ENCODE data around the gene DCDC2C. TPM values are rescaled to one million over a fixed set of nuclear protein-coding genes. Genes with fewer than 3 reads are reported as not detected.

DCDC2C gene, protein sequence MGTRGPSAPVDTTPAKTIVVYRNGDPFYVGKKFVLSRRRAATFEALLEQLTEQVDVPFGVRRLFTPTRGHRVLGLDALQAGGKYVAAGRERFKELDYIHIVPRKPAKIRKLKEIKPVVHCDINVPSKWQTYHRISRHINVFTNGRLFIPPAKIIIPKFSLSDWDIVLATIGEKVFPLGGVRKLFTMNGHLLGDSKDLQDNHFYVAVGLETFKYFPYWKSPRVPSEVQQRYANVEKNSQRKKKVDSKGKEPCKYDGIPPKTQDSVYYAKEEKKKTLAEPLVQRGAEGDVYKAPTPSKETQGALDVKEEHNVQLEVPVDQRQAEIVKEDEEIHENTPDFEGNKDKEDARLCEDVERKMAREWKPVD
- total RNA-seq = not detected in 2 replicates

DNA sequence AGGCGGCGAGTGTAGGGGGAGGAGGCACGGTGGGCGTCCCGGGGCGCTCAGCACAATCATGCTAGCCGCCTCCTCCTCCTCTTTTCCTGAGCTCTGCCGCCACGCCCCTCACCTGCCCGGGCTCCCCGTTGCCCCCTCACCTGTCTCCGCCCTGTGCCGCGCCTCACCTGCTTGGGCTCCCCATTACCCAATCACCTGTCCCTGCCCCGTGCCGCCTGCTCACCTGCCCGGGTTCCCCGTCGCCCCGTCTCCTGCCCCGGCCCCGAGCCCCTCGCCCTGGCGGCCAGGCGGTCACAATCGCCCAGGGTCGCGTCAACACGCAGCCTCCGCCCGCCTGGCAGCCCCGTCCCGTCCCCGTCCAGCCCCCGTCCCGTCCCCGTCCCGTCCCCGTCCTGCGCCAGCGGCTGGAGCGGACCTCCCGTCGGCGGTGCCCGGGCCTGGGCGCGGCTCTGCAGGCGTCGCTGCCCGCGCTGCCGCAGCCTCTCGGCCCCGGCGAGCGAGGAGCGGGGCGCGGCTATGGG, at the start of gene DCDC2C:
Gene DCDC2C, plus strand, starts transcription at position 340 of the 521 bp plus-strand sequence. Its CDS starts 177 bp downstream, at position 517.

DNA sequence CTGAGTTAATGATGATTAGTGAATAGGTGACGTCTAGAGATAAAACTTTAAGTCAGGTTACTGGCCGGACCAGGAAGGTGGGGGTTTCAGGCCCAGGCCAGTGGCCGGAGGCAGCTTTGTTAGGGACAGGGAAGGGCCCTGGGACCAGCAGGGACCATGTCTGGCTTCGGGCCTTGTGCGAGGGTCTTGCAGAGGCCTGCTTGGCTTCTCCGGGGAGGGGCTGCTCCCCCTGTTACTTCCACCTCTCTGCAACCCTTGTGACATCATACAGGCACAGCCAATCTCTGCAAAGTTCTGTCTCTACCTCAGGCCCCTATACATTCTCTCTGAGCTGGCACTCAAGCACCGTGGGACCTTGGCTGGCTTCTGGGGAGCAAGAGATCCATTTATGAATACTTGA, 45.5 kb upstream of the DCDC2C start, which contains the start of gene ALLC:
Gene ALLC, plus strand, starts transcription at position 320 of the 400 bp plus-strand sequence. CDS start 12,958 bp downstream, outside the sequence.

Other genes with a start within 250 kb of the DCDC2C start
- 29.4 and 33.0 TPM in 2 replicates for gene ADI1, start 184.0 kb upstream of the DCDC2C start, total RNA-seq
- 26.5 and 27.6 TPM in 2 replicates for gene RNASEH1, start 145.2 kb upstream of the DCDC2C start, total RNA-seq
- 1,000 and 1,468 TPM in 2 replicates for gene RPS7, start 128.3 kb upstream of the DCDC2C start, total RNA-seq
- gene COLEC11, start 108.5 kb upstream of the DCDC2C start, total RNA-seq = 0.16 TPM in 1 of 2 replicates, not detected in the other
- not detected in 2 replicates for gene ALLC, start 45.4 kb upstream of the DCDC2C start, total RNA-seq